Femur (tissue), 1 donor: ENCODE data around the gene WNT2.
"Not testable (repeated sequence)": the region's sequence is repeated elsewhere in the genome, so short reads cannot be mapped to it uniquely, and the experiment has no call there.

Experiments
- DNase-seq: peaks from one replicate; pipeline ENCODE4 v3.0.0-alpha.2; 2017

Gene WNT2

GRCh38 chr7:117302396-117302795 lies 20.5 kb downstream of the WNT2 start:
- no peak for DNase-seq

- DNase-seq: not testable (repeated sequence)
Observed at GRCh38 chr7:117300506-117300905, 22.4 kb downstream of the WNT2 start.

- DNase-seq: no peak
Observed at GRCh38 chr7:117297606-117298005, 25.3 kb downstream of the WNT2 start.

GRCh38 chr7:117296066-117296465 lies 26.8 kb downstream of the WNT2 start:
- DNase-seq: no peak

GRCh38 chr7:117285826-117286225 lies 37.0 kb downstream of the WNT2 start:
- no peak for DNase-seq

- DNase-seq: no peak
Observed at GRCh38 chr7:117284692-117285091, 38.2 kb downstream of the WNT2 start.

- DNase-seq: no peak
Observed at GRCh38 chr7:117283779-117284178, 39.1 kb downstream of the WNT2 start.

- no peak for DNase-seq
Observed at GRCh38 chr7:117283371-117283770, 39.5 kb downstream of the WNT2 start.

- DNase-seq: no peak
Observed at GRCh38 chr7:117282239-117282812, 40.5 kb downstream of the WNT2 start.

GRCh38 chr7:117281562-117281961 lies 41.3 kb downstream of the WNT2 start:
- no peak for DNase-seq

GRCh38 chr7:117279931-117280557 lies 42.8 kb downstream of the WNT2 start:
- DNase-seq: no peak

GRCh38 chr7:117279203-117279602 lies 43.7 kb downstream of the WNT2 start:
- DNase-seq: no peak

- no peak for DNase-seq
Observed at GRCh38 chr7:117278040-117278439, 44.8 kb downstream of the WNT2 start.

- no peak for DNase-seq
Observed at GRCh38 chr7:117277576-117277975, 45.3 kb downstream of the WNT2 start.

GRCh38 chr7:117274951-117275350 lies 47.9 kb downstream of the WNT2 start:
- DNase-seq: no peak

- DNase-seq: no peak
Observed at GRCh38 chr7:117273814-117274225, 49.0 kb downstream of the WNT2 start.

- no peak for DNase-seq
Observed at GRCh38 chr7:117273325-117273724, 49.5 kb downstream of the WNT2 start.

GRCh38 chr7:117272017-117272759 lies 50.7 kb downstream of the WNT2 start:
- no peak for DNase-seq

GRCh38 chr7:117271566-117271965 lies 51.3 kb downstream of the WNT2 start:
- no peak for DNase-seq

- no peak for DNase-seq
Observed at GRCh38 chr7:117270371-117270770, 52.5 kb downstream of the WNT2 start.

GRCh38 chr7:117269886-117270285 lies 53.0 kb downstream of the WNT2 start:
- no peak for DNase-seq

- no peak for DNase-seq
Observed at GRCh38 chr7:117269417-117269816, 53.4 kb downstream of the WNT2 start.

- no peak for DNase-seq
Observed at GRCh38 chr7:117264716-117265115, 58.1 kb downstream of the WNT2 start.

GRCh38 chr7:117262546-117262945 lies 60.3 kb downstream of the WNT2 start:
- no peak for DNase-seq
